GM21381 (cell line): Measurements from ENCODE around the gene COL6A3.
"Not testable (repeated sequence)": the region's sequence is repeated elsewhere in the genome, so short reads cannot be mapped to it uniquely, and the experiment has no call there.

Experiments
- ATAC-seq: cut with Tn5 transposase; IDR thresholded peaks from one replicate; pipeline ENCODE4 v1.9.1; 2021; ENCODE audit warnings: mild to moderate bottlenecking, moderate library complexity; ENCODE audit not compliant: unreplicated experiment

The COL6A3 gene

DNA sequence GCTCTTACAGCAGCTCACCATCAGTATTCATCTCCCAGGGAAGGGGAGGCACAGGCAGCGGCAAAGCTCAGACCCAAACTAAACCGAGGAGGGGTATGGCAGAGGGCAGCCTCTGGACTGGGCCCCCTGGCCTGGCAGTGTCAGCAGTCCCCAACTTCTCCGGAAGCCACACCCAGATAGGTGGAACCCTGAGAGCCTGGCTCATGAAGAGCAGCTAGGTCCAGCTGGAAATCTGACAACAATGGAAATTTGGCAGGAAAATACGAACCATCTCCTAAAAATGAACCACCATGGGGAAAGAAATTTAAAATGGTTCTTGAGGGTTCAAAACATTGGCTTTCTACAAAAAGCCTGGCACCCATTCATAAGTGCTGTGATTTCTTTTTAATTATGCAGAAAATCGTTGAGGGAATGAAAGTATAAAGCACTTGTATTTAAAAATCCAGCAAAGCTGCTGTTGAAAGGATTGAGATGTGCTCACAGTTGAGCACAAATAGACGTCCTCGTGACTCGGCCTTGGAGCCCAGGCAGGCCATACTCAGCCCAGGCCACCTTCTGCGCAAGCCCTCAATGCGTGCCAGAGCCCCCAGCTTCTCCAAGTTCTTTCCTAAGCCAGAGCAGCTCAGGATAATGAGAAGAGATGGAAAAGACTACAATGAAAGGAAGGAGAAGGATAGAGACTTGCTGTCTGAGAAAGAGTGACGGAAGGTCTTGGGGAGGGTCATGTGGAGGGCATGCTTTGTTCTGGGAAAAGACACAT is 93.0 kb downstream of the COL6A3 start:
- no peak for ATAC-seq

GRCh38 chr2:237319887-237320286 is 94.1 kb downstream of the COL6A3 start:
- ATAC-seq = no peak

- no peak for ATAC-seq
These were observed 94.7 kb downstream of the COL6A3 start for GRCh38 chr2:237319086-237319820.

DNA sequence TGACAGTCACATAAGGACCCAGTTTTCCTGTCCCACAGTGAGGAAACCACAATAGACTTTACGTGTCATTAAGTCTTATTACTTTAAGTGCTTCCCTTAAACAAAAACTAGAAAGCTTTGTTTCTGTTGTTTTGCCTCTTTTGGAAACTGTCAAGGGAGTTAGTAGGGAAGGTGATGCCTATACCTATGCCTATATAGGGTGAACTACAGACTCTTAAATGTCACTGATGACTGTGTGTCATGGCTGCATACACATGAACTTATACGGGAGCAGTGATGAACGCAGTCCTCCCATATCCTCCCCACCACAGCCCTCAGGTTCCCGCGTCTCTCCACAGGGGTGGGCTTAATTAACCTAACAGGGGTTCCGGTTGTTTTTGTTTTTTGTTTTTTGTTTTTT is 97.6 kb downstream of the COL6A3 start:
- no peak for ATAC-seq

DNA sequence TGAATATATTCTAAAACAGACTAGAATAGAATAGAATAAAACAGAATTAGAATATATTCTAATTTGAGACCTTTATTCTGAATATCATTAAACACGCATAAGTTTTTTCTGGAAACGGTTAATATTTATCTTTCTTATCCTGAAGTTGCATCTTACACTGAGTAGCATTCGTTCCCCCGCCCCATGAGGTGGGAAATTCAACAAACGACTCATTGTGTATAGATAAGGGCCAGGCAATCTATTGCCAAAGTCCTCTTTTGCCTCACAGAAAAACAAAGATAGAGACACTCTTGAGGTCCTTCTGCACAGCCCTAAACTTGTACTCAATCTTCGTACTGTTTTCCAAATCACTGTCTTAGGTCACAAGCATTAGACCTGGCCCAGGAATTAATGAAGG is 98.1 kb downstream of the COL6A3 start:
- no peak for ATAC-seq

DNA sequence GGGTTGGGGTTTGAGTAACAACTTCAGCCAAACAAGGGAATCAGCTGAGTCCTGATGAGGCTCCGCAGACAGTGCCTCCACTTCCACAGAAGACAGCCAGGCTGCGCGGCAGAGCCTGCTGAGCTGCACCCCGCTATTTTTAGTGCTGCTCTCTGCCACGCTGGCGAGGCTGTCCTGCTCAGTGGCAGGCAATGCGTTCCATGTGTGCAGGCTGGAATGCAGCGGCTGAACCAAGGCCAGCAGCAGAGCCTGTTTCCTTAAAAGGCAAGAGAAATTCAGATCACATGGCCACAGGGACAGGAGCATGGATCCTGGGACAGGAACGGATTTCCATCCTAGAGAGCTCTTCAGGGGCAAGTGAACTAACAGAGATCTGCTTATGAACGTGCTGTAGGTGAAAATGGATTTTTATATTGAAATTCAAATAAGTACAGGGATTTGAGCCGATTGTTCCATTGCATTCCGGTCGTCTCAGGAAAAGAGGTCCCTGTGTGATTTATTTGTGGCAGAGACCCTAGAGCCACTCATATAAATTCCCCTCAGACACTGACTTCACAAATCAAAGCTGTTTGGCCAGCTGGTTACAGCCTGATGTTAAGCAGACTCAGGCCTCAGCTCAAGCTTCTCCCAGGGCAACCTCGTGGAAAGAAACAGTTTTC is 98.7 kb downstream of the COL6A3 start:
- ATAC-seq = no peak

DNA sequence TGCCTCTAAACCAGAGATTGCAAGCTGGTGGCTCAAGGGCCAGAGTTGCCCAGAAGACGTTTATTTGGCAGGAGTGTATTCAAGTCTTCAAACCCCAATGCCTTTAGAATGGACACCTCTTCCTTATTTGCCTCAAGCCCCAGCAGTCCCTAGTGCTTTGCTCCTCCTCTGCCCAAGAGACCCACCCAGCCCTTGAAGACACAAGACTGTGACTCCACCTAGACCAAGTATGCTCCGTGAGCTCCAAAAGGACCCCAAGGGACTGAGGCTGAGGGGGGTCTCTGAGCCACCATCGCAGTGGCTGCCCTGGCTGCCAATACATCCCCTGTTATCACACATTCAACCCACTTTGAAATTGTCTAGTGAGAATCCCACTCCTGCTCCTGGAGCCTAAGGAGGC is 99.3 kb downstream of the COL6A3 start:
- ATAC-seq = no peak

DNA sequence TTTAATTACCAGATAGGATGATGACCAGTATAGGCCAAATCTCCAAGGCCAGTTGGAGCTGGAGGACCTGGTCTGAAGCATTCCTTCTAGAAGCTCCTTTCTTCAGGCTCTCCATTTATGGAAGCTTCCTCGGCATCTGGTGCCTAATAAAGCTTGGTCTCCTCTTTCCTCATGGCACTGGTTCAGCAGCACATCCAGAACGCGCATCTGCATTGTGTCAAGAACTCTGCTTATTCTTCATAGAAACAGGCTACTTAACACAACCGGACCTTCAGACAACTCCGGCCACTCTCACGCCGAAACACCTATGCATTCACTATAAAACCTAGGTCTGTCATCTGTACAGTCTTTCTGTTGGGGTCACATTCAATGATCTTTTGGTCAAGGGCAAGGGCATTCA is 99.8 kb downstream of the COL6A3 start:
- no peak for ATAC-seq

GRCh38 chr2:237312021-237312755 is 101.8 kb downstream of the COL6A3 start:
- no peak for ATAC-seq

DNA sequence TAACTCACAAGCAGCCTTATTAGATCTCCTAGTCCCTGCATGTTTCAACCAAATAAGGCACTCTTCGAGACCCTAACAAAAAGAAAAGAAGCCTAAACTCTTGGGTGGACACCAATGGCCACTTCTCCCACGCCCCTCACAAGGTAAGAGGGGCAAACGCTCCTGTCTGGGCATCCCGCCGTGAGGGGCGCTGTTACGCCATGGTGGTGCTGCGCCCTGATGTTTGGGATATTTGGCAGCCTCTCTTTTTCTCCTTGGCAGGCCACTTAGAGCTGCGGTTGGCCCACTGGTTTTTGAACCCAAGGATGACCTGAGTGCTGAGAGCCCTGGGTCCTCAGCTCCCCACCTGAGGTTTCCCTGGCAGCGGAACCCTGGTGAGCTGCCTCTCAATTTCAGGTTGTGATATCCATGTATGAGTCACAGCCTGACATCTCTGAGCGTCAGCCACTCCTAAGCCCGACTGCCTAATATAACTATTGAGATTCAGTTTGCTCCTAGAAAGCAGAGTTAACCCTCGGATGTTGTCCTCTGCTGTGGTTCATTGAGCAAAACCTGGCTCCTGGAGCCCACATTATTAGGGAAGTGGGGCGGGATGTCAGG is 103.3 kb downstream of the COL6A3 start:
- no peak for ATAC-seq

DNA sequence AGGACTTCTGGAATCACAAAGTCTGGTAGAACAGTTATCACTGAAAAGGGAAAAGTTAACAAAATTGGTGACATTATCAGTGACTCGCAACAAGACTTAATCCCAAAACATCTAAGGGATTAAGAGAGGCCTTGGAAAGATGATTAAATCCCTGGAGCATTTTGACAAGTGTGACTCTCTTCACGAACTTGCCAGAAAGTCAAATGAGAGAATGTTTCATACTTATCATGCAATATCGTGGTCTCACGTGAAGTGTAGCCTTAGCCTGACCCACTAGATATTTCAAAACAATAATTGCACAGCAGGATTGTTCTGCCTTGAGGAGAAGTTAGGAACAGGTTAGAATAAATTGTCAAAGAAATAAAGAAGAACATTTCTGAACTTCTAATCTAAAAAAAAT is 104.5 kb downstream of the COL6A3 start:
- no peak for ATAC-seq

DNA sequence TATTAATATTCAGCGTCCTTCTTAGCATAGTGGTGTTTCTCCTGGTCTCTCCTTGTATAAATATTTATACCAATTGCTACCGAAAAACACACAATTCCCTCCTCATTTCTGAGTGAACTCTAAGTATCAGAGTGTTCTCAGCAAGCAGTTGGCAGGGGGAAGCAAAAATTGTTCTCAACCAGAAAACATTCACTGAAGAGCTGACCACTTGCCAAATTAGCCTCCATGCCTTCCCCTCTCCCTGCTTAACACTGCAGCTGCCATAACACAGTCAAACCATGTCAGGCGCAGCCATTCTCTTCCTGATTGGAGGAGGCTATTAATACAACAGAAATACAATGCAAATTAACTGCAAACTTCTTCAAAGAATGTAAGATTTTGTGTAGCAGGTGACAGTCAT is 105.0 kb downstream of the COL6A3 start:
- no peak for ATAC-seq

DNA sequence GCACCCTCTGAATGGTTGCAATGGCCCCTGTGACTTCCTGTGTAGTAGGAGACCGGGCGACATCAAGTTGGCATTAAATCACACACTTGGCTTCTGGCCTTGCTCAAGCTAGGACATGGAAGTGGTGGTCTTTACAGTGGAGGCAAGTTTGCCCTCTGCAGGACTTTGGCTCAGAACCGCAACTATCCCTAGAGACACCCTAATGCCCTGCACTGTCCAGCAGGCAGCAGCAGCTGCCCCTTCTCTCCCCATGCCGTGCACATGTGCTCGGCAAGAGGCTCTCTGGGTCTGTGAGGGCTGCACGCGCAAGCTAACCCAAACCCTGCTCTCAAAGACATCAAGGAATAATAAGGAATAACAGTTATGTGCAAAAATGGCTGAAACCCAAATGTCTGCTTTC is 106.5 kb downstream of the COL6A3 start:
- no peak for ATAC-seq

DNA sequence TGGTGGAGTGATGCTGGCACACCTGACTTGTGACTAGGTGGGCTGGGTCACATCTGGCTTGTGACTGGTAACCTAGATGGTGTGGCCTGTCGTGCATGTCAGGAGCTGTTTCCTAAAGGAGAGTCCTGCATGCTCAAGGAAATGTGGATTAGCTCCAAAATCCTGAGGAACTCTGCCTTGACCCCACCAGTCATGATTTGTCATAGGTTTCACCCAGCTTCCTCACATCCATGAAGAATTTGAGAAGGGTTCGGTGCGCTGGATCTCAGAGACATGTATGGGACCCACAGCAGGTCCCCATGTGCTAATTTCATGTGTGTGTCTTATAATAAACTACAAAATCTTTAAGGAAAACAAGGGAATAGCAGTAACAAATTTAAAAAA is 107.2 kb downstream of the COL6A3 start:
- ATAC-seq = no peak

DNA sequence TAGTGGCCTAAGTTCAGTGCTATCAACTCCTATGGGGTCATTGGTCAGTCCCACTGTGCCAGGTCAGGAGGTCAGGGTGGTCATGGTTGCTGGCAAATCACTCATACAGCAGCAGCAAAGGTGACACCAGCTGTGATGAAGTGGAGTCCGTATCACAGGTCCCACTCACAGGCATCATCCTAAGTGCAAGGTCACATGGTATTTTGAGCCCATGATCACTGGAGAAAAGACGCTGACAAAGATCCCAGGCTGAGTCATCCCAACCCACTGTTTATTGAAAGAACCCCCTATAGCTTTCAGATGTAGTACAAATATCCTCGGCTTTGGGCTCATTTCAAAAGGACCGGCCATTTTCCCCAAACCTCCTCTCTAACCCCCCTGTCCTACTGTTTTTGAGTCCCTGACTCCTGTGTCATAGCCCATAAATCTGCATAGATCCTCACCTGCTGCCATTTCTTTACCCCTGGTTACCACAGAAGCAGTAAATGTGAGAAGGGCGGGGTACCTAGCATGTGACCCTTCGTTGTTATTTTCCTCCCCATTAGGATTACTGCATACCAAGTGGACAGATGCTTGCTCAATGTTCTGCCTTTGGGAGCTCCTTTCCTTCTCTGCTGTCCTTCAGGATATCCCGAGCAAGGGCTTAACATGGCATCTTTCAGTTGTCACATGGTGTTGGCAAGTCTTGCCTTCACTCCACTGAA is 107.7 kb downstream of the COL6A3 start:
- no peak for ATAC-seq

DNA sequence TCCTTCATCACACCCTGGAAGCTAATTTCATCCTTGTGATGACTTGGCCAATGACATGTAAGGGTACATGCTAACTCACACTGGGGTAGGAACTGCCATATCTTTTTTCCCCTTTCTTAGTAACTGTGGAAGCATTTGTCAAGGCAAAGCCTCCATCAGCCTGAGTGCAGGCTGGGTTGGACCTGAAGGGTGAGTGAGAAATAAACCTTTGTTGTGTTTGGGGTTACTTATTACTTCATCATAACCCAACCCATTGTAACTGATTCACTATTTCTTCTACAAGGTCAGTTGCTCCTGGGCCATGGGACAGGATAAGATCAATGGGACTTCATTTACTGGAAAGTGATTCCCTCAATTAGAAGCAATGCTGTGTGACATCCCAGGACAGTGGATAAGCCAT is 108.4 kb downstream of the COL6A3 start:
- ATAC-seq = no peak

GRCh38 chr2:237304763-237305514 is 109.0 kb downstream of the COL6A3 start:
- ATAC-seq = no peak

DNA sequence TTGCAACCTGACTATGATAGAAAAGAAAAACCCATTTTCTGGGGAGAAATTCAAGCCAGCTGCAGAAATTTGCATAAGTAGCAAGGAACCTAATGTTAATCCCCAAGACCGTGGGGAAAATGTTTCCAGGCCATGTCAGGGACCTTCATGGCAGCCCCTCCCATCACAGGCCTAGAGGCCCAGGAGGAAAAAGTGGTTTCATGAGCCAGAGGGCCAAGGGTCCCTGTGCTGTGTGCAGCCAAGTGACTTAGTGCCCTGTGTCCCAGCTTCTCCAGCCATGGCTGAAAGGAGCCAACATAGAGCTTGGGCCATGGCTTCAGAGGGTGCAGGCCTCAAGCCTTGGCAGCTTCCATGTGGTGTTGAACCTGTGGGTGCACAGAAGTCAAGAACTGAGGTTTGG is 110.7 kb downstream of the COL6A3 start:
- ATAC-seq = not testable (repeated sequence)

GRCh38 chr2:237301595-237301994 is 112.4 kb downstream of the COL6A3 start:
- no peak for ATAC-seq

GRCh38 chr2:237300739-237301138 is 113.2 kb downstream of the COL6A3 start:
- ATAC-seq = no peak
